Measurements from ENCODE around the gene ABCE1. TPM values are rescaled to one million over a fixed set of nuclear protein-coding genes. Genes with fewer than 3 reads are reported as not detected.

Gene ABCE1
- total RNA-seq, 1 experiment from 2014 or later: 73.7 TPM

GRCh38 chr4:145083891-145084605, 14.1 kb upstream of the ABCE1 start:
- TF ChIP-seq TCF7L2 (IDR thresholded peaks at IDR 0.05; ENCODE audit: low read depth, low read length): no peak
- no TSS peak for BruUV-seq (replicated peaks)
- DNase-seq (ENCODE audit: low read depth, low spot score) (no peak), ATAC-seq (no peak)
- ChIA-PET POLR2A (interaction anchor here (0.6 kb wide), 1 partner anchor 15 kb away, joined by 3 read pairs; no protein-coding TSS in a partner anchor), CTCF (no interaction called here)
- H3K27ac ChIP-seq (ENCODE audit: low read length): no peak overlapping the region
- H3K4me3 ChIP-seq (ENCODE audit: low read depth in 2 of 2, low read length in 2 of 2): no peak overlapping the region
- H3K4me1 ChIP-seq (ENCODE audit: control insufficient read depth, insufficient read depth, low read length): no peaks in the 10 kb centered on the region
- in situ Hi-C loops (cut with HindIII; ENCODE audit: low pct_unique_long_range_greater_than_20kb, low sequenced_read_pairs) (no loop called here), intact Hi-C loops (cut with micrococcal nuclease; ENCODE audit: unreplicated experiment) (no loop called here)
- H3K36me3 ChIP-seq (ENCODE audit: control insufficient read depth, insufficient read depth, low read length): no peaks in the 10 kb centered on the region; the same call in 1 of the 2 replicates
- no peaks in the 10 kb centered on the region for H3K27me3 ChIP-seq (ENCODE audit: control insufficient read depth, insufficient read depth, low read length)
- no peaks in the 10 kb centered on the region for H3K9me3 ChIP-seq (ENCODE audit: control insufficient read depth, insufficient read depth, low read depth, low read length)

DNA sequence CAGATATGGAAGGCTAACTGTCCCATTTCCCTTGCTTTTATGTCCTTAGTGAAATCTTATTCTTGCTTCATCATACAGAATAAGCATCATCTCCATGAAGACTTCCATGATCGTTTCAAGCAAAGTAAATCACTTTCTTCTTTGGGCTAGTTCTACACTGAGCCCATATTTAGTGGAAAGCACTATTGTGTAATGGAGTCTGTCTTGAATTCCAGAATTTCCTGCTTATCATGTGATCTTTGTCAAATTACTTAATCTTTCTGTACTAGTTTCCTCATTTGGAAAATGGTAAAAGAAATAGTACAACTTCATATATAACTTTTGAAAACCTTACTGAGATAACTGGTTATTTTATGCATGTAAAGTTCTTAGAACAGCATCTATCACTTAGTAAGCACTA, 7.7 kb upstream of the ABCE1 start:
- no peak overlapping the region for H3K4me3 ChIP-seq (ENCODE audit: low read depth in 2 of 2, low read length in 2 of 2)
- no TSS peak for BruUV-seq (replicated peaks)
- POLR2A ChIA-PET: no interaction called here
- H3K4me1 ChIP-seq (ENCODE audit: control insufficient read depth, insufficient read depth, low read length): no peaks in the 10 kb centered on the region
- no peak for ATAC-seq
- DNase-seq (ENCODE audit: low read depth, low spot score): no peak
- H3K36me3 ChIP-seq (ENCODE audit: control insufficient read depth, insufficient read depth, low read length): peaks cover 7% of the 10 kb centered on the region; the same call in 1 of the 2 replicates
- in situ Hi-C loops (cut with HindIII; ENCODE audit: low pct_unique_long_range_greater_than_20kb, low sequenced_read_pairs): no loop called here
- no peak overlapping the region for H3K27ac ChIP-seq (ENCODE audit: low read length)
- intact Hi-C loops (cut with micrococcal nuclease; ENCODE audit: unreplicated experiment): no loop called here
- no peaks in the 10 kb centered on the region for H3K9me3 ChIP-seq (ENCODE audit: control insufficient read depth, insufficient read depth, low read depth, low read length)
- H3K27me3 ChIP-seq (ENCODE audit: control insufficient read depth, insufficient read depth, low read length): no peaks in the 10 kb centered on the region
- CTCF ChIA-PET: no interaction called here
- TF ChIP-seq SIN3A (IDR thresholded peaks at IDR 0.05; ENCODE audit: borderline replicate concordance, insufficient read depth, low read depth, low read length) (no peak), POLR2AphosphoS5 (IDR thresholded peaks at IDR 0.05; ENCODE audit: low read depth, low read length) (no peak), TCF7L2 (IDR thresholded peaks at IDR 0.05; ENCODE audit: low read depth, low read length) (no peak)
- TF ChIP-seq, protein P1, sequence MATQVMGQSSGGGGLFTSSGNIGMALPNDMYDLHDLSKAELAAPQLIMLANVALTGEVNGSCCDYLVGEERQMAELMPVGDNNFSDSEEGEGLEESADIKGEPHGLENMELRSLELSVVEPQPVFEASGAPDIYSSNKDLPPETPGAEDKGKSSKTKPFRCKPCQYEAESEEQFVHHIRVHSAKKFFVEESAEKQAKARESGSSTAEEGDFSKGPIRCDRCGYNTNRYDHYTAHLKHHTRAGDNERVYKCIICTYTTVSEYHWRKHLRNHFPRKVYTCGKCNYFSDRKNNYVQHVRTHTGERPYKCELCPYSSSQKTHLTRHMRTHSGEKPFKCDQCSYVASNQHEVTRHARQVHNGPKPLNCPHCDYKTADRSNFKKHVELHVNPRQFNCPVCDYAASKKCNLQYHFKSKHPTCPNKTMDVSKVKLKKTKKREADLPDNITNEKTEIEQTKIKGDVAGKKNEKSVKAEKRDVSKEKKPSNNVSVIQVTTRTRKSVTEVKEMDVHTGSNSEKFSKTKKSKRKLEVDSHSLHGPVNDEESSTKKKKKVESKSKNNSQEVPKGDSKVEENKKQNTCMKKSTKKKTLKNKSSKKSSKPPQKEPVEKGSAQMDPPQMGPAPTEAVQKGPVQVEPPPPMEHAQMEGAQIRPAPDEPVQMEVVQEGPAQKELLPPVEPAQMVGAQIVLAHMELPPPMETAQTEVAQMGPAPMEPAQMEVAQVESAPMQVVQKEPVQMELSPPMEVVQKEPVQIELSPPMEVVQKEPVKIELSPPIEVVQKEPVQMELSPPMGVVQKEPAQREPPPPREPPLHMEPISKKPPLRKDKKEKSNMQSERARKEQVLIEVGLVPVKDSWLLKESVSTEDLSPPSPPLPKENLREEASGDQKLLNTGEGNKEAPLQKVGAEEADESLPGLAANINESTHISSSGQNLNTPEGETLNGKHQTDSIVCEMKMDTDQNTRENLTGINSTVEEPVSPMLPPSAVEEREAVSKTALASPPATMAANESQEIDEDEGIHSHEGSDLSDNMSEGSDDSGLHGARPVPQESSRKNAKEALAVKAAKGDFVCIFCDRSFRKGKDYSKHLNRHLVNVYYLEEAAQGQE (IDR thresholded peaks at IDR 0.05; ENCODE audit: insufficient read depth in 1 of 2, low read depth in 2 of 2, low read length in 1 of 2): no peak
- TF ChIP-seq, protein P2, sequence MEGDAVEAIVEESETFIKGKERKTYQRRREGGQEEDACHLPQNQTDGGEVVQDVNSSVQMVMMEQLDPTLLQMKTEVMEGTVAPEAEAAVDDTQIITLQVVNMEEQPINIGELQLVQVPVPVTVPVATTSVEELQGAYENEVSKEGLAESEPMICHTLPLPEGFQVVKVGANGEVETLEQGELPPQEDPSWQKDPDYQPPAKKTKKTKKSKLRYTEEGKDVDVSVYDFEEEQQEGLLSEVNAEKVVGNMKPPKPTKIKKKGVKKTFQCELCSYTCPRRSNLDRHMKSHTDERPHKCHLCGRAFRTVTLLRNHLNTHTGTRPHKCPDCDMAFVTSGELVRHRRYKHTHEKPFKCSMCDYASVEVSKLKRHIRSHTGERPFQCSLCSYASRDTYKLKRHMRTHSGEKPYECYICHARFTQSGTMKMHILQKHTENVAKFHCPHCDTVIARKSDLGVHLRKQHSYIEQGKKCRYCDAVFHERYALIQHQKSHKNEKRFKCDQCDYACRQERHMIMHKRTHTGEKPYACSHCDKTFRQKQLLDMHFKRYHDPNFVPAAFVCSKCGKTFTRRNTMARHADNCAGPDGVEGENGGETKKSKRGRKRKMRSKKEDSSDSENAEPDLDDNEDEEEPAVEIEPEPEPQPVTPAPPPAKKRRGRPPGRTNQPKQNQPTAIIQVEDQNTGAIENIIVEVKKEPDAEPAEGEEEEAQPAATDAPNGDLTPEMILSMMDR (IDR thresholded peaks at IDR 0.05): no peak

- BruUV-seq (replicated peaks): no TSS peak
- Histone ChIP-seq H3K4me1 (ENCODE audit: control insufficient read depth, insufficient read depth, low read length) (peaks cover 5% of the 10 kb centered on the region; the same call in 1 of the 2 replicates), H3K27me3 (ENCODE audit: control insufficient read depth, insufficient read depth, low read length) (no peaks in the 10 kb centered on the region), H3K27ac (ENCODE audit: low read length) (no peak overlapping the region), H3K4me3 (ENCODE audit: low read depth in 2 of 2, low read length in 2 of 2) (no peak overlapping the region), H3K36me3 (ENCODE audit: control insufficient read depth, insufficient read depth, low read length) (peaks cover 13% of the 10 kb centered on the region), H3K9me3 (ENCODE audit: control insufficient read depth, insufficient read depth, low read depth, low read length) (no peaks in the 10 kb centered on the region)
- intact Hi-C loops (cut with micrococcal nuclease; ENCODE audit: unreplicated experiment) (no loop called here), in situ Hi-C loops (cut with HindIII; ENCODE audit: low pct_unique_long_range_greater_than_20kb, low sequenced_read_pairs) (no loop called here)
- TF ChIP-seq POLR2AphosphoS5 (IDR thresholded peaks at IDR 0.05; ENCODE audit: low read depth, low read length): no peak
- TF ChIP-seq, protein P1 (IDR thresholded peaks at IDR 0.05; ENCODE audit: insufficient read depth in 1 of 2, low read depth in 2 of 2, low read length in 1 of 2): no peak
- TF ChIP-seq, protein P2 (IDR thresholded peaks at IDR 0.05): no peak
- TF ChIP-seq SIN3A (IDR thresholded peaks at IDR 0.05; ENCODE audit: borderline replicate concordance, insufficient read depth, low read depth, low read length): no peak
- ChIA-PET CTCF (no interaction called here), POLR2A (interaction anchor here (0.7 kb wide), 1 partner anchor 11 kb away, joined by 4 read pairs; no protein-coding TSS in a partner anchor)
- no peak for ATAC-seq
- no peak for DNase-seq (ENCODE audit: low read depth, low spot score)
Observed at GRCh38 chr4:145093638-145094037, 4.5 kb upstream of the ABCE1 start.

Measured in Panc1 (cell line).